Stimulated activated CD8-positive, alpha-beta memory T cell treated with anti-CD3 and anti-CD28 coated beads, Interleukin-12 subunit alpha, Interleukin-12 subunit beta, amount 100 ng/mL, for 1 hour (primary cell): Measurements from ENCODE around the gene PLCB3.

Experiments used
- DNase-seq: peaks from one replicate; pipeline ENCODE4 v3.0.0-alpha.2; 2020; ENCODE audit warnings: low read depth

The PLCB3 gene

DNA sequence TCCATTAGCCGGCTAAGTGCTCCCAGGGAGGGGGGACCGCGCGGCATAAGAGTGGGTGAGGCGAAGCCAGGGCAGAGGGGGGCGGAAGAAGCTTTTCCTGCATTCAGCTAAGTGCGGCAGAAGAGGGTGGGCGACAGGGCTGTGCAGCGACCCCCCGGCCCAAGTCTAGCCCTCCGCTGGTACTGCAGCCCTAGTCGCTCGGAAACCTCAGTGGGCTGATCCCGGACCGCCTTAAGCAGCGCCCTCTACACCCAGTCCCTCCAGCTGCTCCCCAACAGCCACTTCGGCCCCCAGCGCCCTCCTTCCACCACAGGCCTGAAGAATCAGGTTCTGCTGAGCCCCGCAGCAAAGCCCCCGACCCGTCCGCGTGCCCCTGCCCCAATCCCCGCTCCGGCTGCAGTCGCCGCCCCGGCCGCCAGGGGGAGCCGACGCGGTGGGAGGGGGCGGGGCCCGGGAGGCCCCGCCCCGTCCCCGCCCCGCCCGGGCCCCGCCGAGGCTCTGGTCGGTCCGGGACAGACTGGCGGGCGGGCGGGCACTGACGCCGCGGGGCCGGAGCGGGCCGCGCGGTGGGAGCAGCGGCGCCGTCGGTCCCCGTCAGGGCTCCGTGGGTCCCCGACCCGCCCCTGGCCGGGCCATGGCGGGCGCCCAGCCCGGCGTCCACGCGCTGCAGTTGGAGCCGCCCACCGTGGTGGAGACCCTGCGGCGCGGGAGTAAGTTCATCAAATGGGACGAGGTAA lies at the start of gene PLCB3:
Gene PLCB3 (plus strand): TSS at position 515 of the 737 bp plus-strand sequence. CDS start 120 bp downstream, at position 635.
- DNase-seq: no peak

- no peak for DNase-seq
These were observed 49.8 kb upstream of the PLCB3 start for GRCh38 chr11:64201543-64201942.

DNA sequence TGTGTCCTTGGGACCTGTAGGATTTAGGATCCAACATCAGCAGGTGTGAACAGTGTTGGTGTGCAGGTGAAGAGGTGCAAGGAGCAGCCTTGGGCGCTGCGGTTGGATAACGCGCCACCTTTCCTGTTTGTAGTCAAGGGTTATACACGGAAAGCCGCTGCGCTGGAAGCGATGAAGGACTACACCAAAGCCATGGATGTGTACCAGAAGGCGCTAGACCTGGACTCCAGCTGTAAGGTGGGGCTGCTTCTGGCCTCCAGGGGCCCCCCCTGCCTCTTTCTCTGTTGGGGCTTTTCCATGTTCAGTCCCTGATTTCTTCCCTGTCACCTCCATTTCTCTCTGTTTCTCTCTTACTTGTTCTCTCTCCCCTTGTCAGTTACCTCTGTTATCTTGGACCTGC lies 48.3 kb upstream of the PLCB3 start:
- DNase-seq: no peak

DNA sequence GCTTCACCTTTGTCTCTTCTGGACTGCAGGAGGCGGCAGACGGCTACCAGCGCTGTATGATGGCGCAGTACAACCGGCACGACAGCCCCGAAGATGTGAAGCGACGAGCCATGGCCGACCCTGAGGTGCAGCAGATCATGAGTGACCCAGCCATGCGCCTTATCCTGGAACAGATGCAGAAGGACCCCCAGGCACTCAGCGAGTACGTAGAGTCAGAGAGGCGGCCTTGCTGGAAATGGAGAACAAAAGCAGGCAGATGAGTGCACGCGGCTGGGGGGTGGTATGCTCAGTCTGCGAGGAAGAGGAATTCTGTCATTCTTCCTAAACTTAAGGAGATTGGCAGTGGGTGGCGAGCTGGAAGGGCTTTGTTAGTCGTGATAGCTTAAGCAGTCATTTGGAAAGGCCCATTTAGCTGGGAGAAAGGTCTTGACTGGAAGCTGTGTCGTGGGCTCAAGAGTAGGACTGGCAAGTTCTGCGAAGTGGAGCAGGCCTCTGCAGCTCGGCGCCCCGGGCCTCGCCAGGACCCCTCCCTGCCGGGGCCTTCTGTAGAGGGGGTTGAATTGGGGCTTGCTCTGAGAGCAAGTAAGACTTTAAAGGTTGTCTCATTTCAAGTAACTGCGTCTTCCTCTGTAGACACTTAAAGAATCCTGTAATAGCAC lies 47.8 kb upstream of the PLCB3 start:
- DNase-seq: no peak

DNA sequence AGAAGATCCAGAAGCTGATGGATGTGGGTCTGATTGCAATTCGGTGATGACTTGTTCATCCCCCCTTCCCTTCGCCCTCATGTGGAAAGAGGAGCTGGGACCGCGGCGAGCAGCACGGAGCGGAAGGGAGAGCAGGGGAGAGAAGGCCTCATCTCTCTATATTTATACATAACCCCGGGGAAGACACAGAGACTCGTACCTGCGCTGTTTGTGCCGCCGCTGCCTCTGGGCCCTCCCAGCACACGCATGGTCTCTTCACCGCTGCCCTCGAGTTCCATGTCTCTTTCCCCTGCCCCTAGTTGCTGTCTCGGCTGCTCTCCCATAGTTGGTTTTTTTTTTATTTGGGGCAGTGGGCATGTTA lies 47.3 kb upstream of the PLCB3 start:
- no peak for DNase-seq

DNA sequence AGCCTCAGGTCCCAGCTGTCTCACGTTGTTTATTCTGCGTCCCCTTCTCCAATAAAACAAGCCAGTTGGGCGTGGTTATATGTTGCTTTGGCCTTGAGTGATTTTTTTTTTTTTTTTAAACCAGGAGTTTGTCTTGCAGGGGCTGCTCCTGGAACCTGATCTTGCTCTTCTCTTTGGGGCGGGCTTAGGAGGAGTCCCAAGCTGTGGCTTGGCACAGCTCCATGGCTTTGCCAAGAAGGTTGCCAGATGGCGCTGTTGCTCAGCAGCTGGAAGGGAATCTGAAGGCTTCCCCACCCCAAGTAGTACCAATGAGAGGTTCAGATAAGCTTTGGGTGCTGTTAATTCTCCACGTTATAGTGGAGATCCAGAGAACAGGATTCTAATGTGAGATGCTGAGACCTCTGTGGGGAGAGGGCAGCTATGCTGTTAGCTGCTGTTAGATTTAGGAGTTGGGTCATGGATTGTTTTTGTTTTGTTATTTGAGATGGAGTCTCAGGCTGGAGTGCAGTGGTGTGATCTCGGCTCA lies 46.8 kb upstream of the PLCB3 start:
- peak; percentile 75 for DNase-seq

DNA sequence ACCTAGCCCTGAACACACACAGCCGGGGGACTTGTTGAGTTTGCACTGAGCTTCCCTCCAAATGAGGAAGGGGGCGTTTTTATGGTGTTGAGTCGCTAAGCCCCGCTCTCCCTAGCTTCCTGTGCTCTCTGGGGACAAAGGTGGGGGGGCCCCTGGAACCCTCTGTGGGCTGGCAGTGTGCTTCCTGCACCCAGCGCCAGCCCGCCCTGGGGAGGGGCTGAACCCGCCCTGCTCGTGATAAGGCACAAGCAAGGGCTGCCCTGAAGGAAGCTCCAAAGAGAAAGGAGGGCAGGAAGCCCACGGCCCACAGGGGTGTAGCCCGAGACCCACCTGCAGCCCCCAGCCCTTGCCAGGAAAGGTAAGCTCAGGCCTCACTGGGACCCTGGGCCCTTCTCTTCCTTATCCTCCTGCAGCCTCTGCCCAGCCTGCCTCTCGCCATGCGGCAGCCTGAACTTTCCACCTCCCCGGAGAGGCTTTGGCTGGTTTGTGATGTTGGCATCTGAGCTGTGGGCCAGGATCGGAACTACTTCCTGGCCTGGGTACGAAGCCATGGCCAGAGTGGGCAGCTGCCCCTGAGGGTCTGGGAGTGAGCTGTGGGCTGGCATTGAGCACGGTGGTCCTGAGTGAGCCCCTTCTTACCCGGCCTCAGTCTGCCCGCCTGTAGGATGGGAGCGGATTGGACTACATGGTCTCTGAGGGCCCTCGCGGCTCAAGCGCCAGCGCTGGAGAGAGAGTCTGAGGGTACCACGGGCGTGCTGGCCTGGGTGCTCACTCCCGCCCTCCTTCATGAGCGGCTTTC lies 44.7 kb upstream of the PLCB3 start, which contains the start of gene FERMT3:
Gene FERMT3 (plus strand): TSS at position 265 of the 799 bp plus-strand sequence. CDS start 644 bp downstream, outside the sequence.
- no peak for DNase-seq

DNA sequence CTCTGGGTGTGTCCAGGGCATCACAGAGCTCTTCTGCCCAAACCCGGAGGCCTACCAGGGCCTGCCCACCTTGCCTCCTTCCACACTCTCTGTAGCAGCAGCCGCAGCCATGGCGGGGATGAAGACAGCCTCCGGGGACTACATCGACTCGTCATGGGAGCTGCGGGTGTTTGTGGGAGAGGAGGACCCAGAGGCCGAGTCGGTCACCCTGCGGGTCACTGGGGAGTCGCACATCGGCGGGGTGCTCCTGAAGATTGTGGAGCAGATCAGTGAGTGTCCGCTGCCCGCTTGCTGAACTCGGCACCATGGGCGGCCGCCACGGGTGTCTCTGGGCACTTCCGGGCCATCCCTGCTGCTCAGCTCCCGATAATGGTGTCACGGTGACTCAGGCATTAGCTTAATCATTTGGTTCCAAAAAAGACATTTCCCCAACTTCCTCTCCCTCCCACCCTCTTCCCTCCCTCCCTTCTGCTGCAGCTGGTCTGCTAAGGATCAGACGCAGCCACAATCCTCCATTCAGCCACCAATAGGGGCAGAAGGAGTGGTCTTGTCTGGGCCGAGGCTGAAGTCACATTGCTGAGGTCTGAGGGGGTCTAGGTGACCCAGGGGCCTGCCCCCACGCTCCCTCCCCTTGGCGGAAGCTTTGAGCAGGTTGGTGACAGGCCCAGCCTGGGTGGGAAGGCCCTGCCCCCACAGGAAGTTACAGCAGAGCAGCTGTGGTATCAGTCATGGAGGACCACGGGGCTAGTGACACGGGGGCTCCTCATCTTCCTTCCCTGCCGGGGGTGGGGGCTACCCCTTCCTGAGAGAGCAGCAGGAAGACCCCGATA lies 43.9 kb upstream of the PLCB3 start:
- DNase-seq: peak; percentile 58

DNA sequence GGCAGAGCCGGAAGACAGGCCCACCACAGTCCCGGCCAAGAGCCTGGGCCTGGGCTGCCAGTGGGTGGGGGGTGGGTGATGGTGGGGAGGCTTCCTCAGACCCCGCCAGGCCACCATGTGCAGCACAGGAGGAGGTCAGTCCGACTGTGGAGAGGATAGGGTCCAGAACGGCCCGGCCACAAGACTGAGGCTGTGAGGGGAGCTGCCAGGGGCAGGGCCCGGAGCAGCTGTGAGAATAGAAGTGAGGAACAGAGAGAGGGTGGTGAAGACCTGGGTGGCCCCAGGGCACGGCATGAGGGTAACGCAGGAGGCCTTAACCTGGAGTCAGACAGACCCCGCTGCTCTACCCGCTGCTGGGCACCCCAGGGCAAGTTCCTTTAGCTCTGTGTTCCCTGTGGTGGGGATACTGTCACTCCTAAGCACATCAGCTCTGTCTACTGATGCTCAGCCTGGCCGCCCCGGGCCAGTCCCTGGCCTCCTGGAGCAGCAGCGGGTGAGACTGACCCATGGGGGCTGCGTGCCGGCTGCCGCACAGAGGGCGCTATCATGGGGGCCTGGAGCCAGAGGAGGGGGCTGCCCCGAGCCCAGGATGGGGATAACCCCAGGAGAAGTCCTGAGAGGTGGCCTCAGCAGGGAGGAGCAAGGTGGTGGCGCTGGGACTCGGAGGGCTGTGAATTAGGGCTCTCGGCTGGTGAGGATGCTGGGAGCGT lies 43.1 kb upstream of the PLCB3 start:
- no peak for DNase-seq

GRCh38 chr11:64208796-64209562 lies 42.4 kb upstream of the PLCB3 start:
- no peak for DNase-seq

DNA sequence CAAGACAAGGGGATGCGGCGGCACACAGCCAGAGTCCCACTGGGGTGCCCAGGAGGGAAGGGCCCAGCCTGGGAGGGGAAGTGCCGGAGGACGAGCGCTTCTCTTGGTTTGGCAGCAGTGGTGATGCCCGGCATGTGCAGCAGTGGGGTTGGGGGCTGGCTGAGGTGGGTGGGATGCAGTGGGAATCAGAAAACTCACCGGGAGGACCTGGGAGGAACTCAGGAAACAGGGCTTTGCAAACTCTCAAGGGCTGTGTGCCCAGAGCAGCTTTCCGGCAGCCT lies 41.8 kb upstream of the PLCB3 start:
- no peak for DNase-seq

- DNase-seq: no peak
These were observed 40.9 kb upstream of the PLCB3 start for GRCh38 chr11:64210301-64211020.

- DNase-seq: no peak
These were observed 40.0 kb upstream of the PLCB3 start for GRCh38 chr11:64211181-64211872.

DNA sequence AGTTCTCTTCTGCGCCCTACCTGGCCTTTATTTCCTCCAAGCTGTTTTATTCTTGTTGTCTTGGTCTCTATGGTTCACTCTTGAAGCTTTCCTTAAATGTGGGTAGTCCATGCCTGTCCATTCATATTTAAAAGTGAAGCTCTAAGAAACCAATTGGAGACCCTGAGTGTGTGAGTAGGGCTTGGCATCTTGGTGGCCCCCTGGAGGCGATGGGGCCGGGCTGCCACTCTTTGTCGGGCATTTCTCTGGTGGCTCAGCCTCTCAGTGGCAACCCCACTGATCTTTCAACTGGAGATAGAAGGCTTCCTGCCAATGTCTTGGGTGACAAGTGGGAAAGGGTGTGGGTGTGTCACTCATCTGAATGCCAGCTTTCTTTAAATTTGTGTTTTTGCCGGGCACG lies 34.5 kb upstream of the PLCB3 start:
- DNase-seq: no peak

GRCh38 chr11:64218628-64219353 lies 32.5 kb upstream of the PLCB3 start:
- no peak for DNase-seq

GRCh38 chr11:64219354-64219684 lies 32.0 kb upstream of the PLCB3 start:
- DNase-seq: no peak

GRCh38 chr11:64219755-64220154 lies 31.6 kb upstream of the PLCB3 start:
- DNase-seq: no peak

DNA sequence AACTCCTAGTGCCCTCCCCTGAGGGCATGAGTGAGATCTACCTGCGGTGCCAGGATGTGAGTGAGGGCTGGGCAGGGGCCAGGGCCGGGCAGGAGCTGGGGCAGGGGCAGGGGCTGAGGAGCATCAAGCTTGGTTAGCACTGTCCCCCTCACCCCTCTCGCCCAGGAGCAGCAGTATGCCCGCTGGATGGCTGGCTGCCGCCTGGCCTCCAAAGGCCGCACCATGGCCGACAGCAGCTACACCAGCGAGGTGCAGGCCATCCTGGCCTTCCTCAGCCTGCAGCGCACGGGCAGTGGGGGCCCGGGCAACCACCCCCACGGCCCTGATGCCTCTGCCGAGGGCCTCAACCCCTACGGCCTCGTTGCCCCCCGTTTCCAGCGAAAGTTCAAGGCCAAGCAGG lies 31.1 kb upstream of the PLCB3 start:
- no peak for DNase-seq

DNA sequence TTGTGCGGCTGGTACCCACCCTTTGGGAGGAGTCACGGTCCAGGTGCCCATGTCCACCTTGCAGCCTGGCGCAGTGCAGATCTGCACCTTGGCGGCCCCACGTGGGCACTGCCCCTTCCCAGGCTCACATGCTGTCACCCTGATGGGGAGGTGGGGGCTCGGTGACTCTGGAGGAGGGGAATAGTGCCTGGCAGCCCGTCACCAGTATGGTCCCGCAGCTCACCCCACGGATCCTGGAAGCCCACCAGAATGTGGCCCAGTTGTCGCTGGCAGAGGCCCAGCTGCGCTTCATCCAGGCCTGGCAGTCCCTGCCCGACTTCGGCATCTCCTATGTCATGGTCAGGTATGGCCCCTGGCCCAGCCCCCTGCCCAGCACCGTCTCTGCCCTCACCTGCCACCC lies 30.5 kb upstream of the PLCB3 start:
- DNase-seq: no peak
